HEK293T (cell line): ENCODE results near the gene GOLGA1.

Experiments
- BHLHE40 ChIP-seq: fragments of 450-650 bp; IDR thresholded peaks from 2 replicates; pipeline ENCODE4 v1.6.1; 2016; ENCODE audit warnings: mild to moderate bottlenecking, moderate library complexity, borderline replicate concordance
- FOXM1 ChIP-seq: fragments of 450-650 bp; IDR thresholded peaks from 2 replicates; pipeline ENCODE4 v1.6.1; 2017; ENCODE audit warnings: mild to moderate bottlenecking, borderline replicate concordance
- LEF1 ChIP-seq: fragments of 450-650 bp; IDR thresholded peaks from 2 replicates; pipeline ENCODE4 v1.6.1; 2017; ENCODE audit warnings: mild to moderate bottlenecking, borderline replicate concordance
- TARDBP ChIP-seq: fragments of 450-650 bp; IDR thresholded peaks from 2 replicates; pipeline ENCODE4 v1.6.1; 2016

- TF ChIP-seq FOXM1 = no peak
- TF ChIP-seq BHLHE40 = no peak
- TF ChIP-seq TARDBP = no peak
- no peak for TF ChIP-seq LEF1
These were observed 27.5 kb downstream of the GOLGA1 start for GRCh38 chr9:124913378-124913777.
